Thyroid gland (tissue), 4 donors: ENCODE data around the gene TRAPPC3L.

ENCODE experiments used
- POLR2A ChIP-seq, 2 donors: fragments of 450-650 bp; IDR thresholded peaks; one replicate each; pipeline ENCODE4 v1.6.1; 2017; ENCODE audit warnings: antibody characterized with exemption in 2 of 2, mild to moderate bottlenecking in 2 of 2, moderate library complexity in 1 of 2
- TF ChIP-seq, protein P1 (sequence below), 6 experiments: fragments of 200-600 bp in 3 of 6; fragments of 450-650 bp in 3 of 6; sonication (generic) in 3 of 6; IDR thresholded peaks; one replicate each; pipeline ENCODE4 v1.5.1; 2016 to 2019; ENCODE audit warnings: antibody characterized with exemption in 6 of 6, mild to moderate bottlenecking in 2 of 6, inconsistent platforms in 1 of 6, moderate library complexity in 1 of 6

DNA sequence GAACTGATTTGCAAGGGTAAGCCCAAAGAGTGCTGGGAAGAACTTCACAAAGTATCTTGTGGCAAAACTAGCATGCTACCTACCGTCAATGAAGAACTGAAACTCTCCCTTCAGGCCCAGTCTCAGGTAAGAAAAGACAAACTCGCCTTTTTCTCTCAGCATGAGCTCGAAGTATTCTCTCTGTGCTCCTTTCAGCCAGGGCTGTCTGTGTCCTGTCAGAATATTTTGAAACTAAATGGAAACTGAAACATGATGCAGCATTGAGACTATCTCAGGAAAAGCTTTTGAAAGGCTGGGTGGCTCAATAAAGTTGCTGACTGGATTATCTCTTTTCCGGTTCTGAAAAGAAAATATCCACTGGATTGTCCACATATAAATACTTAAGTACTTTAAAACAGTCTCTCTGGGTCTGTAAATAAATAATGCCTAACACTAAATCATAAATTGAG is 33.3 kb downstream of the TRAPPC3L start:
- TF ChIP-seq, protein P1, sequence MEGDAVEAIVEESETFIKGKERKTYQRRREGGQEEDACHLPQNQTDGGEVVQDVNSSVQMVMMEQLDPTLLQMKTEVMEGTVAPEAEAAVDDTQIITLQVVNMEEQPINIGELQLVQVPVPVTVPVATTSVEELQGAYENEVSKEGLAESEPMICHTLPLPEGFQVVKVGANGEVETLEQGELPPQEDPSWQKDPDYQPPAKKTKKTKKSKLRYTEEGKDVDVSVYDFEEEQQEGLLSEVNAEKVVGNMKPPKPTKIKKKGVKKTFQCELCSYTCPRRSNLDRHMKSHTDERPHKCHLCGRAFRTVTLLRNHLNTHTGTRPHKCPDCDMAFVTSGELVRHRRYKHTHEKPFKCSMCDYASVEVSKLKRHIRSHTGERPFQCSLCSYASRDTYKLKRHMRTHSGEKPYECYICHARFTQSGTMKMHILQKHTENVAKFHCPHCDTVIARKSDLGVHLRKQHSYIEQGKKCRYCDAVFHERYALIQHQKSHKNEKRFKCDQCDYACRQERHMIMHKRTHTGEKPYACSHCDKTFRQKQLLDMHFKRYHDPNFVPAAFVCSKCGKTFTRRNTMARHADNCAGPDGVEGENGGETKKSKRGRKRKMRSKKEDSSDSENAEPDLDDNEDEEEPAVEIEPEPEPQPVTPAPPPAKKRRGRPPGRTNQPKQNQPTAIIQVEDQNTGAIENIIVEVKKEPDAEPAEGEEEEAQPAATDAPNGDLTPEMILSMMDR (IDR thresholded peaks at IDR 0.05), result no peak
- TF ChIP-seq POLR2A (IDR thresholded peaks at IDR 0.05), result no peak
